H9 (cell line): Measurements from ENCODE around the gene RAB3GAP2. TPM values are rescaled to one million over a fixed set of nuclear protein-coding genes. Genes with fewer than 3 reads are reported as not detected.
"Not testable (repeated sequence)": the region's sequence is repeated elsewhere in the genome, so short reads cannot be mapped to it uniquely, and the experiment has no call there.

Experiments used
- DNase-seq: peaks from one replicate; pipeline ENCODE4 v3.0.0-alpha.2; 2017
- H2AFZ ChIP-seq: one replicate; pipeline ENCODE4 v1.6.1; 2013; ENCODE audit warnings: mild to moderate bottlenecking, low read length, control low read depth, moderate library complexity
- H2AK5ac ChIP-seq: 2 replicates; pipeline ENCODE4 v1.6.1; 2013; ENCODE audit warnings: low read length, control low read depth, mixed read lengths; ENCODE audit not compliant: insufficient read length
- H2BK120ac ChIP-seq: one replicate; pipeline ENCODE4 v1.6.1; 2013; ENCODE audit warnings: low read depth, mild to moderate bottlenecking, low read length, control low read depth, inconsistent platforms; ENCODE audit not compliant: poor library complexity, severe bottlenecking
- H2BK12ac ChIP-seq: 2 replicates; pipeline ENCODE4 v1.6.1; 2013; ENCODE audit warnings: low read length, control low read depth, mixed read lengths, low read depth; ENCODE audit not compliant: insufficient read length
- H2BK15ac ChIP-seq: 2 replicates; pipeline ENCODE4 v1.6.1; 2013; ENCODE audit warnings: low read depth, low read length, control low read depth
- H2BK20ac ChIP-seq: one replicate; pipeline ENCODE4 v1.6.1; 2013; ENCODE audit warnings: low read depth, mild to moderate bottlenecking, low read length, control low read depth, inconsistent platforms; ENCODE audit not compliant: poor library complexity, severe bottlenecking
- H2BK5ac ChIP-seq: 2 replicates; pipeline ENCODE4 v1.6.1; 2013; ENCODE audit warnings: low read length, control low read depth, mixed read lengths; ENCODE audit not compliant: insufficient read length
- H3K14ac ChIP-seq: 2 replicates; pipeline ENCODE4 v1.6.1; 2013; ENCODE audit warnings: low read length, control low read depth; ENCODE audit not compliant: insufficient read depth
- H3K18ac ChIP-seq: 2 replicates; pipeline ENCODE4 v1.6.1; 2013; ENCODE audit warnings: low read depth, mild to moderate bottlenecking, mixed read lengths, low read length, control low read depth; ENCODE audit not compliant: insufficient read length
- H3K23ac ChIP-seq: 2 replicates; pipeline ENCODE4 v1.6.1; 2013; ENCODE audit warnings: low read length, control low read depth, mixed read lengths, low read depth; ENCODE audit not compliant: insufficient read length
- H3K23me2 ChIP-seq: 2 replicates; pipeline ENCODE4 v1.6.1; 2013; ENCODE audit warnings: low read depth, mild to moderate bottlenecking, mixed read lengths, low read length, control low read depth; ENCODE audit not compliant: insufficient read length, poor library complexity, severe bottlenecking
- H3K27ac ChIP-seq: 2 replicates; pipeline ENCODE4 v1.5.1; 2013; ENCODE audit warnings: low read length, control low read depth, mixed read lengths, low read depth; ENCODE audit not compliant: insufficient read length
- H3K27me3 ChIP-seq: 2 replicates; pipeline ENCODE4 v1.6.1; 2013; ENCODE audit warnings: low read length, control low read depth, inconsistent platforms; ENCODE audit not compliant: insufficient read depth
- H3K4ac ChIP-seq: 2 replicates; pipeline ENCODE4 v1.6.1; 2013; ENCODE audit warnings: low read depth, mild to moderate bottlenecking, control low read depth, inconsistent platforms, low read length, moderate library complexity
- H3K4me1 ChIP-seq: 2 replicates; pipeline ENCODE4 v1.6.1; 2013; ENCODE audit warnings: low read length, control low read depth, inconsistent platforms; ENCODE audit not compliant: insufficient read depth
- H3K4me2 ChIP-seq: 2 replicates; pipeline ENCODE4 v1.6.1; 2013; ENCODE audit warnings: low read length, control low read depth, mixed read lengths; ENCODE audit not compliant: insufficient read length, insufficient read depth
- H3K56ac ChIP-seq: 2 replicates; pipeline ENCODE4 v1.6.1; 2013; ENCODE audit warnings: low read depth, mild to moderate bottlenecking, mixed read lengths, low read length, control low read depth; ENCODE audit not compliant: insufficient read length
- H3K79me1 ChIP-seq: 2 replicates; pipeline ENCODE4 v1.6.1; 2013; ENCODE audit warnings: low read depth, mild to moderate bottlenecking, moderate library complexity, low read length, control low read depth, inconsistent platforms; ENCODE audit not compliant: insufficient read depth, poor library complexity, severe bottlenecking
- H3K79me2 ChIP-seq: 2 replicates; pipeline ENCODE4 v1.6.1; 2013; ENCODE audit warnings: low read length, control low read depth, inconsistent platforms; ENCODE audit not compliant: insufficient read depth
- H3K9ac ChIP-seq: 2 replicates; pipeline ENCODE4 v1.6.1; 2013; ENCODE audit warnings: low read length, control low read depth, mixed read lengths; ENCODE audit not compliant: insufficient read length; ENCODE audit errors: extremely low read depth
- H3K9me3 ChIP-seq: one replicate; pipeline ENCODE4 v1.6.1; 2013; ENCODE audit warnings: low read depth, low read length, inconsistent platforms; ENCODE audit not compliant: control insufficient read depth
- H3T11ph ChIP-seq: one replicate; pipeline ENCODE4 v1.6.1; 2013; ENCODE audit warnings: mild to moderate bottlenecking, low read length, control low read depth, inconsistent platforms
- H4K20me1 ChIP-seq: one replicate; pipeline ENCODE4 v1.6.1; 2013; ENCODE audit not compliant: control insufficient read depth, insufficient read length, insufficient read depth
- H4K5ac ChIP-seq: 2 replicates; pipeline ENCODE4 v1.6.1; 2013; ENCODE audit warnings: low read depth, mild to moderate bottlenecking, mixed read lengths, low read length, control low read depth; ENCODE audit not compliant: insufficient read length
- H4K8ac ChIP-seq: replicated peaks from 2 replicates; pipeline ENCODE4 v1.6.1; 2013; ENCODE audit warnings: low read length, control low read depth, mixed read lengths, low read depth; ENCODE audit not compliant: insufficient read length
- H4K91ac ChIP-seq: 2 replicates; pipeline ENCODE4 v1.6.1; 2013; ENCODE audit warnings: low read depth, mild to moderate bottlenecking, moderate library complexity, mixed read lengths, low read length, control low read depth; ENCODE audit not compliant: insufficient read length
- H3K27ac Mint-ChIP-seq, 3 experiments: 2 replicates in 2 of 3; 3 replicates in 1 of 3; pipeline ENCODE4 v1.8.0; 2020 to 2021; ENCODE audit warnings: mixed read lengths in 3 of 3, mild to moderate bottlenecking in 1 of 3, moderate library complexity in 1 of 3
- H3K27me3 Mint-ChIP-seq: 2 replicates; pipeline ENCODE4 v1.8.0; 2021; ENCODE audit warnings: low read depth, mild to moderate bottlenecking, moderate library complexity, mixed read lengths
- H3K36me3 Mint-ChIP-seq, 3 experiments: 2 replicates in 2 of 3; 3 replicates in 1 of 3; pipeline ENCODE4 v1.8.0; 2020 to 2021; ENCODE audit warnings: low read depth in 3 of 3, mixed read lengths in 3 of 3; ENCODE audit not compliant: insufficient read depth in 1 of 3
- H3K4me1 Mint-ChIP-seq, 2 experiments: 2 replicates each; pipeline ENCODE4 v1.8.0; 2020; ENCODE audit warnings: mixed read lengths in 2 of 2
- H3K4me3 Mint-ChIP-seq, 2 experiments: 2 replicates in 1 of 2; 3 replicates in 1 of 2; pipeline ENCODE4 v1.8.0; 2020 to 2021; ENCODE audit warnings: mild to moderate bottlenecking in 2 of 2, mixed read lengths in 2 of 2, moderate library complexity in 1 of 2
- H3K9me3 Mint-ChIP-seq, 2 experiments: 2 replicates in 1 of 2; 3 replicates in 1 of 2; pipeline ENCODE4 v1.8.0; 2020; ENCODE audit warnings: mild to moderate bottlenecking in 2 of 2, mixed read lengths in 2 of 2, moderate library complexity in 1 of 2
- WGBS: extraction: QIAGEN DNeasy Blood & Tissue Kit; methylation state at CpG from one replicate; pipeline ENCODE4 v1.1.7; 2013; ENCODE audit warnings: missing lambda C conversion rate, low lambda C conversion rate, mixed read lengths; ENCODE audit not compliant: insufficient read length; ENCODE audit errors: extremely low coverage; 5-methylcytosine and 5-hydroxymethylcytosine counted together
- total RNA-seq: library from RNA; stranded (reverse); gene quantifications from 2 replicates; pipeline ENCODE4 v1.2.1, GENCODE V29; 2021
- TF ChIP-seq, protein P1 (sequence below): fragments of 200-600 bp; sonication (generic); conservative IDR thresholded peaks from 3 replicates; pipeline ENCODE4 v1.8.0; 2021; ENCODE audit warnings: antibody characterized with exemption, mild to moderate bottlenecking

RAB3GAP2 gene
- total RNA-seq, 1 experiment from 2014 or later = 48.3 TPM

- TF ChIP-seq, protein P1, sequence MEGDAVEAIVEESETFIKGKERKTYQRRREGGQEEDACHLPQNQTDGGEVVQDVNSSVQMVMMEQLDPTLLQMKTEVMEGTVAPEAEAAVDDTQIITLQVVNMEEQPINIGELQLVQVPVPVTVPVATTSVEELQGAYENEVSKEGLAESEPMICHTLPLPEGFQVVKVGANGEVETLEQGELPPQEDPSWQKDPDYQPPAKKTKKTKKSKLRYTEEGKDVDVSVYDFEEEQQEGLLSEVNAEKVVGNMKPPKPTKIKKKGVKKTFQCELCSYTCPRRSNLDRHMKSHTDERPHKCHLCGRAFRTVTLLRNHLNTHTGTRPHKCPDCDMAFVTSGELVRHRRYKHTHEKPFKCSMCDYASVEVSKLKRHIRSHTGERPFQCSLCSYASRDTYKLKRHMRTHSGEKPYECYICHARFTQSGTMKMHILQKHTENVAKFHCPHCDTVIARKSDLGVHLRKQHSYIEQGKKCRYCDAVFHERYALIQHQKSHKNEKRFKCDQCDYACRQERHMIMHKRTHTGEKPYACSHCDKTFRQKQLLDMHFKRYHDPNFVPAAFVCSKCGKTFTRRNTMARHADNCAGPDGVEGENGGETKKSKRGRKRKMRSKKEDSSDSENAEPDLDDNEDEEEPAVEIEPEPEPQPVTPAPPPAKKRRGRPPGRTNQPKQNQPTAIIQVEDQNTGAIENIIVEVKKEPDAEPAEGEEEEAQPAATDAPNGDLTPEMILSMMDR = no peak
- H3K79me1 ChIP-seq = peaks cover 6% of the 10 kb centered on the region
- H3K4me2 ChIP-seq = no peak overlapping the region
- no peak overlapping the region for H3K27ac ChIP-seq
- H3K4me1 Mint-ChIP-seq = peaks cover 37 to 38% of the 10 kb centered on the region in 2 experiments
- no peaks in the 10 kb centered on the region; the same call in 1 of the 2 replicates for H3K79me2 ChIP-seq
- H3K14ac ChIP-seq = no peak overlapping the region
- no peaks in the 10 kb centered on the region for H4K20me1 ChIP-seq
- no peak for DNase-seq
- no peak overlapping the region for H3T11ph ChIP-seq
- H4K8ac ChIP-seq = no peak overlapping the region
- no peak overlapping the region for H2BK12ac ChIP-seq
- H3K27me3 Mint-ChIP-seq = no peaks in the 10 kb centered on the region
- H3K56ac ChIP-seq = no peak overlapping the region
- WGBS = 100% methylated on average over 1 of the region's 1 CpG
- H2AFZ ChIP-seq = no peak overlapping the region
- no peak overlapping the region for H2BK120ac ChIP-seq
- no peaks in the 10 kb centered on the region for H3K23me2 ChIP-seq
- no peak overlapping the region for H3K18ac ChIP-seq
- no peak overlapping the region for H3K4ac ChIP-seq
- no peaks in the 10 kb centered on the region for H3K9me3 ChIP-seq
- no peak overlapping the region for H3K23ac ChIP-seq
- no peak overlapping the region for H3K9ac ChIP-seq
- H3K4me3 Mint-ChIP-seq = no peak overlapping the region
- peaks cover 6 to 9% (median 7%) of the 10 kb centered on the region in 3 experiments; a peak in 5 of 7 replicates for H3K36me3 Mint-ChIP-seq
- no peaks in the 10 kb centered on the region for H3K27me3 ChIP-seq
- H2BK20ac ChIP-seq = no peak overlapping the region
- H2AK5ac ChIP-seq = no peak overlapping the region
- no peak overlapping the region for H2BK5ac ChIP-seq
- no peak overlapping the region for H4K91ac ChIP-seq
- no peak overlapping the region for H2BK15ac ChIP-seq
- H3K4me1 ChIP-seq = no peaks in the 10 kb centered on the region; the same call in 1 of the 2 replicates
- H3K27ac Mint-ChIP-seq = no peak overlapping the region
- H3K9me3 Mint-ChIP-seq = peaks cover 0 to 4% of the 10 kb centered on the region in 2 experiments; a peak in 2 of 5 replicates
- H4K5ac ChIP-seq = no peak overlapping the region
Observed at GRCh38 chr1:220221269-220221668, 51.0 kb downstream of the RAB3GAP2 start.

GRCh38 chr1:220220699-220221040 is 51.6 kb downstream of the RAB3GAP2 start:
- not testable (repeated sequence) for H2BK5ac ChIP-seq, H2BK120ac ChIP-seq, H2BK20ac ChIP-seq, H3K23ac ChIP-seq, H4K20me1 ChIP-seq, H3K23me2 ChIP-seq, H3K79me2 ChIP-seq, H3K18ac ChIP-seq, H3K9me3 Mint-ChIP-seq, H3K56ac ChIP-seq, H3K14ac ChIP-seq, H3K79me1 ChIP-seq, H3K4ac ChIP-seq, H2BK15ac ChIP-seq, H4K8ac ChIP-seq, H4K91ac ChIP-seq, H3K4me1 ChIP-seq, H3T11ph ChIP-seq, H3K9me3 ChIP-seq, H3K27me3 Mint-ChIP-seq, H2AK5ac ChIP-seq, H3K9ac ChIP-seq, H2BK12ac ChIP-seq, H3K4me3 Mint-ChIP-seq, H2AFZ ChIP-seq, H3K36me3 Mint-ChIP-seq, H3K27me3 ChIP-seq, DNase-seq, H4K5ac ChIP-seq, H3K27ac ChIP-seq, H3K4me2 ChIP-seq
- Mint-ChIP-seq H3K27ac (peak overlapping the region in 2 of 3 experiments; percentile 69 to 96; a peak in 6 of 7 replicates), H3K4me1 (peaks cover 31 to 33% of the 10 kb centered on the region in 2 experiments)
- WGBS = no CpG with 5 or more reads among the region's 4 CpGs
